Measurements from ENCODE around the gene PTN.

Gene PTN, protein sequence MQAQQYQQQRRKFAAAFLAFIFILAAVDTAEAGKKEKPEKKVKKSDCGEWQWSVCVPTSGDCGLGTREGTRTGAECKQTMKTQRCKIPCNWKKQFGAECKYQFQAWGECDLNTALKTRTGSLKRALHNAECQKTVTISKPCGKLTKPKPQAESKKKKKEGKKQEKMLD

DNA sequence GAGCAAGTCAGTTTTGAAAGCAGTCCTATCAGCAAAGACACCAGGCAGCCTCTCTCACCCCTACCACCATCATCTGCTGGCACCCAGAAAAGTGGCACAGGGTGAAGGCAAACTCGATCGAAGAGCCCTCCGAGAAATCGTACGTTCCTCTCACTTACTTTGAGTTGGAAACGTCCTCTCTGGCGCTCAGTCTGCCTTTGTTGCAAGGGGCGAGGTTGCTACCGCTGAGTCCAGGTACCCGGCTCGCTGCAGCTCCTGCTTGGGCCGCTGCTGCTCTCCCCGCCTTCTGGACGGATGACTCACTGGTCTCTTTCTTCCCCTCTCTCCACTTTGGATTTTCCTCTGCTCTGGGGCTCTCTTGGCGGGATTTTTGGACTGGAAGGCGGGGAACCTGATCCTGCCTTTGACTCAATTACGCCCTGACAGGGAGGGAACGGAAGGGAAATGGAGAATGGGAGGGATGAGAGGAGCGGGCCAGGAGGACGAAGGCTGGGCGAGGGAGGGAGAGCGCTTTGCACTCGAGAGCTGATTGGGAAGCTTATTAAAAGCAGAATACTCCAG lies at the start of gene PTN:
PTN (minus strand) TSS at position 453 of the 561 bp plus-strand sequence. CDS start 88,760 bp downstream, outside the sequence.
- peak; percentile 81 for DNase-seq (ENCODE audit: low spot score)

DNA sequence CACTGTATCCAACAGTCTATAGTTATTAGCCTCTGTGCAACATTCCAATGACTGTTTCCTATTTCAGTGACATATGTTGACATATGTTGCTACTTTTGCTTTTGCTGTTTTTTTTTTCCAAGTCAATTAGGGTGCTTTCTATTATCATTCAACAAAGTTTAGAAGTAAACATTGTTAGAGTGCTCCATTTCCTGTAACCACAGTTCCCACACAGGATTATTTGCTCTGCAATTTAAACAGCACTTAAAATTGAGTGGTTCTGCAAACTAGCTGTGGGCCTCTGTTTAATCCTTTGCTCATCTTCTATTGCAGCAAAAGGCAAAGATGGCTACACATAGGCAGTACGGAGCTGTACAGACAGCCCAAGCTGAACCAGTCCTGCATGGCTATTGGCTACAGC lies 46.5 kb upstream of the PTN start:
- DNase-seq (ENCODE audit: low spot score), result no peak

DNA sequence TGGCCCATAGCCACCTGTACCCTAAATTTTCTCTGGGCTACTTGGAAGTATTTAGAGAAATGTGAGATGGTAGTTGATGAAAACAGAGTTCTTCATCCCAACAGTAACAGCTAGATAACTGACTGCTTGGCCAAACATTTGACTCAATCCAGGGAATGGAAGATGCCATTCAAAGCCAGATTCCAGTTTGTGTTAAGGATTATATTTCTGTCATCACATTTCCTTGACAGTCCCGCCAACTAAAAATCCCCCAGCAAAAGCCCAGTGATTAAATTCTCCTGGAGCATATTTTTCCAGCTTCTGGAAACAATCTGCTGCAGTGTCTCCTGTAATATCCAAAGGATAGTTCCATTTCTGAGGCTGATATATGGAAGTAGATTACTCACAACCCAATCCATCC lies 45.4 kb upstream of the PTN start:
- no peak for DNase-seq (ENCODE audit: low spot score)

DNA sequence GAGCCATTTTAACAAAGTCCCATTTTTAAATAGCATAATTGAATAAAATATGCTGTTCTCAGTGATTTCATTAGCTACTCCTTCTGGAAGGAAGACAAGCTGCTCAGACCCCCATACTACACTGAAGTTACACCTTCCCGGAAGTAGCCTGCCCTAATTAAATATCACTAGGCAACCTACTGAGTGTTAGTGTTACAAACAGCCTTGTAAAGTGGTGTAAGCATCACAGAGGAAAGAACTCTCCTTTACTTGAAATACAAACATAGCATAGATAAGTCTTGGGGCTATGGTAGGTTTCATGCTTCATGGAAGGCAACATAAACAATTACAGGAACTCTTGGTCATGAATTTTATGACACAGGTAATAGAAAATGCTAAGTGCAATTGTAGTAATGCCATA lies 43.4 kb upstream of the PTN start:
- DNase-seq (ENCODE audit: low spot score), result no peak

DNA sequence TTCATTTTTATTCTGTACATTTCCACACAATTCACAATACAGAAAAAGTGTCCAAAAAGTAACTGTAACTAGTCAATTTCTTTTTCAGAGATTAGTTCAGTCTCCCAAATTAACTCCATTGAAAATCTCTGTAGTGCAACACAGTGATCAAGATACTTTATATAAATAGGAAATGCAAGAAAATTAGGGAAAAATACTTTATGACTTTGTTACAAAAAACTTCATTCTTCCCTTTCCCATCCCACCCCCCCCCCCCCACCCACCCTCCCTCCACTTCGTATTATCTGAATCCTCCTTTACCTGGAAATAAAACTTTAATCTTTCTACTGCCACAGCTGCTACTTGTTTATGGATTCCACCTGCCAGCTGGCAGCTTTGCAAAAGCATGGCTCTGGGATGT lies 37.5 kb upstream of the PTN start:
- DNase-seq (ENCODE audit: low spot score), result no peak

DNA sequence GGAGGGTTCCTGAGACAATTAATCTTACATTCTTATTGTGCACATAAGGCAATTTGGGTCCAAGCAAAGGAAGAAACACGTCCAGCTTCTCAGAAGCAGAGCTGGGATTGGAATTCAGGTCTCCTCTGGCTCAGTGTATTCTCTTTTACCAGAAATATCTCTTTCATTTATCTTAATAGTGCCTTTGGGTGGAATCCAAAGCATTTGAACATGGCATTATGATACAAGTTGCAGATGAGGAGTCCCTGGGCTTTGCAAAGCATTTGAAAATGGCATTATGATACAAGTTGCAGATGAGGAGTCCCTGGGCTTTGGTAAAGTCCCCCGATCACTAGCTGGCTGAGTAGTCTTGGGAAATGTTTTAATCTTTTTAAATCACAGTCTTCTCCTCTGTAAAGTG lies 30.0 kb upstream of the PTN start:
- no peak for DNase-seq (ENCODE audit: low spot score)

DNA sequence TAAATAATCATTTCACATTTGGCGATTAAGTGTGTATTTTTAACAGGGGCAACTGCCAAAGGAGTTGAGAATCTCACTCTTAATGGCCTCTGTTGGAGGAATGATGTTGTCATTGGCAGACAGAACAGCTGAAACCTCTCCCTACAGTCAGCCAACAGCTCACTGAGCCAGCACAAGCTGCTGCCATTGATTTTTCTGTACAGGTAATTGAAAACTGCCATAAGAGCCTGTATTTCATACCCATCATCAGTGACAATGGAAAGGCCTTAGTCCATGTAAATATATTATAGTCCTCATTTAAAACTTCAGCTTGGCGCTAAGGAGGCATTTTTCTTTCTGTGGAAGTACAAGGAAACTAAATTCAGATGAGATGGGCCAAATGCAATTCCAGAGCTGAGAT lies 28.1 kb upstream of the PTN start:
- DNase-seq (ENCODE audit: low spot score), result no peak

DNA sequence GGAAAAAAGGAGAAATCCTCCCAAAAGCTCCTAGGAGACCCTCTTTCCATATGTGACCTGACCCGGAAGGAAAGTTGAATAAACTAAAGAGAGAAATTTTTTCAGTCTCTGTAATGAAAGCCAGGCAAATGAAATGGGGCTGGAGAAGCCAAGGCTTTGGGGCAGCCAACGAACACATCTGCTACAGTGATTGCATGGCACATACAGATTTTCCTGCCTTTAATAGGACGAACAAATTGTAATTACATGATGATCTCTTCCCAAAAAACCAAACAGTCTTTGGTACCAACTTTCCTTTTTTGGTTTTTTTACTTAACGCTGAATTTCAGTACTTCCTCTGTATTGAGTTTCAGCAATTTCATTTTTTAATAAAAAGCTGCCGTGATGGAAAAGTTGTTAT lies 23.5 kb upstream of the PTN start:
- DNase-seq (ENCODE audit: low spot score), result no peak

DNA sequence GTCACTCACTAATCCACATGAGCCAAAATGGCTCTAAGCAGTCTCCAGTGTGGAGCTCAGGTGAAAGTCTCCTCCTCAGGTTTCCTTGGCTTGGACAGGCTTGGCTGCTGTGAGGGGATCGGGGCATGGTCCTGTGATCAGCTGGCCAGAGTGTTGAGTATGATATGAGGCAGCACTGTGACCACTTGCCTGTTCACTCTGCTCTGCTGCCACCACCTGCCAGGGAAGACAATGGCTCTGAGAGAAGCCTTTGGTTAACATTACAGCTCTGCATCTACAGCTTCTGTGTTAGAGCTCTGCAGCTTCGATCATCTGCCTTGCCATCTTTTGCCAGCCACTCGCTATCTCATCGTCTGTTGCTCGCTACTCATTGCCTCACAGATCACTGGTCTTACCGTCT lies 20.1 kb upstream of the PTN start:
- DNase-seq (ENCODE audit: low spot score), result no peak

DNA sequence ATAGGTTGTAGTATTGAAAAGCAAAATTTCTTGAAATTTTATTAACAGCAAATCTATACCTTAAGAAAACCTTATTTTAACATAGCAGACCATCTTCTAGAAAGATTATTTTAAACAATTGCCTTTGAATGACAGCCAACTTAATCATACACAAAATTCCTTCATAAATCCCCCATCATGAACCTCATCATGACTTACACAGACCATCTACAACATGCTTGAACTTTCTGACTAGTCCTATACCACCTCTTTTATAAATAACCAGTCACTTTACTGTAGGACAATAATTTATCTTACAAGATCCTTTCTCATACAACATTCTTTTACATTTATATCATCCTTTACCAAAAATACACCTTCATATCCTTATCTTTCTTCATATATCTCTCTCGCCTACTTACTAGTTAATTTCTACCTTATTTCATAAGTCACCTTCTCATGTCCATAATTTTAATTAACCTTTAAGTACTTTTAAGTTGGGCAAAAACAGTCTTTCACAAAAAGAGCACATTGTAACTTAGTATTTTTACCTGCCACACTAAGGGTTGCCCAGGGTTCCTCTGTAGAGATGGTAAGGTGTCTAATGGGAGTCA lies 16.6 kb upstream of the PTN start:
- DNase-seq (ENCODE audit: low spot score), result no peak

DNA sequence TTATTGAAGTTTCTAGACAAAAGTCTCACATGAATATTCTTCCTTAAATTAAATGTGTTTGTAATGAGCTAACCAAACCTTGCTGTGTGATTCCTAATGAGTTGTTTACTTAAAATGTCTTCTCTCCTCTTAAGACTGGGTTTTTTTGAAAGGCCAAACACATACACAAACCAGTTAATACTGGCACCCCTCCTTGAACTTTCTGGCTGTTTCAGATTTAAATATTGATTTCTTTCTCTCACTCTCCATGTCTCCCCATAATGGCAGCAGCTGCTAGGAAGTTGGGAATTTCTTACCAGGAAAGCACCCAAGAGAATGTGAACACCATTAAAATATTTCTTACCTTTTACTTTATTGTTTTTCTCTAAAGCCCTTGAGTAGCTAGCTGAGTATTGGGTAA lies 11.4 kb upstream of the PTN start:
- no peak for DNase-seq (ENCODE audit: low spot score)

DNA sequence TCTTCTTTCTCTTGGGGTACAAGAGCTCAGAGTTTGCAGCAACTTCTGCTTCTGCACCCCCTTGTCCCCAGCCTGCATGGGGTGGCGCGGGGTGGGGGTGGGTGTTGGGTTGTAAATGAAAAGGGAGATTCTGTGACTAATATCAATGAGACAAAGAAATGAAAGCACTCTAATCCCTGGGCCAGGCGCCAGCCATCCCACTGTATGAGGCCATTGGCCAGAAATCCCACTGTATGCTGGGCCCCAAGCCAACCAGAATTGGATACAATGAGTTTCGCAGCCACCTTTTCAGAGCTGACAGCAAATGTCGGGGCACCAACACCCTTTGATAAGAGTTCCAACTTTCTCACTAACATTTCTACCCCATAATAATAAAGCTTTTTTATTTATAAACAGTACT lies 10.9 kb upstream of the PTN start:
- no peak for DNase-seq (ENCODE audit: low spot score)

DNA sequence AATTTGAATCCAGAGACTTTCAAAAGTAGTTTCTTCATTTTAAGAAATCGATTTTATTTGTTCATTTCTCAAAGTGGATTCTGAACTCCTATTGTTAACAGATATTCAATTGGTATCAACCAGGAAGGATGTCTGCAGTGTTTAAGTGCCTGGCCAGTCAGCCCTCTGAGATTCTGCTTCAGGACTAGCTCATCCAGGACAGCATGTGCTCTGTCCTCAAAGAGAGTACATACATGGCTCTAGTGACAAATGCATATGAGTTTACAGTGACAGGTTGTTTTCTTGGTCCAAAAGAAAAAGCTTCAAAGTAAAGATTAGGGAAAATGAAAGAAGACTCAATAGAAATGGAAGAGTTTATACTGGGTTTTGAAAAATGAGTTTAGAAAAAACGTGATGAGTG lies 8.4 kb upstream of the PTN start:
- DNase-seq (ENCODE audit: low spot score), result no peak

DNA sequence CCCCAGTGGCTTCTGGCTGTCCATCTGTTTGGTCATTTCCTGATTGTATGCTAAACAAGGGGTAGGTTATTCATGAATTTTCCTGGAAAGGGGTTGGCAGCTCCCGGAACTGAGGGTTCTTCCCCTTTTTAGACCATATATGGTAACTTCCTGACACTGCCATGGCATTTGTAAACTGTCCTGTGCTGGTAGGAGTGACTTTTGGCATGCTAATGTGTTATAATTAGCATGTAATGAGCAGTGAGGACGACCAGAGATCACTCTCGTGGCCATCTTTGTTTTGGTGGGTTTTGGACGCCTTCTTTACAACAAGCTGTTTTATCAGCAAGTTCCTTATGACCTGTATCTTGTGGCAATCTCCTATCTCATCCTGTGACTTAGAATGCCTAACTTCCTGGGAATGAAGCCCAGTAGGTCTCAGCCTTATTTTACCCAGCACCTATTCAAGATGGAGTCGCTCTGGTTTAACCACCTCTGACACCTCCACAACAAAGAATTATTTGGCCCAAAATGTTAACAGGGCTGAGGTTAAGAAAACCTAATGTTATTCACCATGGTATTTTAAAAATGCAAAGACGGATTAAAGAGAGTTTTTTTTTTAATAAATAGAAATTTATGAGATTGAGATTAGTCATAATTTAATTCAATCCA lies 2.4 kb upstream of the PTN start:
- DNase-seq (ENCODE audit: low spot score), result no peak

DNA sequence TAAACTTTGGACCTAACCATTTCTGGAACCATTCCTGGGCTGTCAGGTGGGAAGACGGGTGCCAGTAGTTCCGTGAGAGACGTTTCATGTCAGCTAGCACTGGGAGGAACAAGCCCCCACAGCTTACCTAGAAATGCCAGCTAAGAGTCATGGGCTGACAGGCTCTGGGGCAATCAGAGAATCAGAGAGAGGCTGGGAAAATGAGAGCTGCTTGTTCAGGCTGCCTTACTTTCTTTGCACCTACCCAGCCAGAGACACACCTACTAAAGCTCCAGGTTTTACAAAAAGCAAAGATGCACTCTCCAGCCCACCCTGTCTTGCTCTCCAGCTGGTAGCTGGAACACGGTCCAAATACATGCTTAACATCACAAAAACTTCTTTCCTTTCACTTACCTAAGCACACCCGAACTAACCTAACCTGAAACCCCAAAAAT lies 688 bp downstream of the PTN start:
- no peak for DNase-seq (ENCODE audit: low spot score)

DNA sequence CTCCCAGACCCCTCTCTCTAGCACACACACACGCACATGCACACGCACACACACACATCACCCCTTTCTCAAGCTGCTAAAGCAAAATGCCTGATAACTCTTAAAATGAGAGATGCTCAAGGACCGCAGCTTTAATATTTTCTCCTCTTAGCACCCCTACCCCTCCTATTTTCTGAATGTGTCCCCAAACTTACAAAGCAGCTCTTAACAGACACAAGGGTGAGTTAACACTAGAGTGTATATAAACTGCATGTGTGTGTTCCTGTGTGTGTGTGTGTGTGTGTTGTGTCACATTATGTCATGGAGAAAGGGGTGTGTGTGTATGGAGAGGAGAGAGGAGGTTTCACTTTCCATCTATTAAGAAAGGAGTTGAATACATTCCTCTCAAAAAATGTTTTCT lies 1.3 kb downstream of the PTN start:
- no peak for DNase-seq (ENCODE audit: low spot score)

DNA sequence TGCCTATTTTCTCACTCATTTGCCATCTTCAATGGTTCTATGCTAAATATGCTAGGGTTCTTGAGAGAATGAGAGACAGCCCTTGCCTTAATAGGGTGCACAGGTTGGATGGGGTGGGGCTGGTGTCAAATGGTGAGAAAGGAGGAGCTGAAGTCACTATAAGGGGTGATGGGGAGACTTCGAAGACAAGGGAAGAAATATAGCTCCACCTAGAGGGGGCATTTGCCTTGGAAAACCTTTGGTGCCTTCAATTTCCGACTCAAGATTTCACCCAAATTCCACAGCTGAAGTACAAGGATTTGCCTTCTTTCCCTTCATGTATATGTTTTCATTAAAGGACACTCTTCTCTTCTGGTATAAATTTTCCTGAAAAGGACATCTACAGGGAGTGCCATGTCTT lies 5.6 kb downstream of the PTN start:
- DNase-seq (ENCODE audit: low spot score), result no peak

DNA sequence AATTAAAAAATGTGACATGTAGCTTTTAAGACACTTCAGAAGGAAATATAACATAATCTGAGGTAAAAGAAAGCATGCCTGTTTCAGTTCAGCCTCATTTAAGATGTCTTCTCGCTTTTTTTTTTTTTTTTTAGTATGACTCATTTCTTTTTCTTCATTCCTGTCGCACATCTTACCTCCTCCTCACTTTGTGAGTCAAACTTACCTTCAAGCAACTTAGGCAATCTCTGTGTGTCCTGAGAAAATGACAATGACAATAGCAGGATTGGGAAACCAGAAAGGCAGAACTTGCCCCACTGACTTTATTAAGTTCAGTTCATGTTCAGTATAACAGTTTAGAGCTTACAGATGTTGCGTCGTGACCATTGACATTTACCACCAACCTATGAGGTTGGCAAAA lies 7.7 kb downstream of the PTN start:
- no peak for DNase-seq (ENCODE audit: low spot score)

DNA sequence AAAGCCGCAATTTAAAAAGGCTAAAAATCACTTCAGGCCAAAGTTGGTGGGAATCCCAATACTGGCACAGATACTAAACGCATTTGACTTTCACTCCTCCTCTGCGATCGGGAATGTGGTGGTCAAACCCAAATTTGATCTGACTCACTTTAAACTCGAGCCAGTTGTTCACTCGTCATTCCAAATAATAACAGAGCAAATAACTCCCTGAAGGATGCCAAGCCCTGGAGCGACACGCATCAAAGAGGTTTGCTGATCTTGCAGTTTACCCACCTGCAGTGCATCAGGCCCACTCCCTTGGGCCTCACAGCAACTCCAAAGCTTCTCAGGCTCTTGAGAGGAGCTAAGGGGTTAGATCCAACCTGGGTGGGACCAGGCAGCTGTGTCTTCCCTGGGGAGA lies 12.2 kb downstream of the PTN start:
- no peak for DNase-seq (ENCODE audit: low spot score)

DNA sequence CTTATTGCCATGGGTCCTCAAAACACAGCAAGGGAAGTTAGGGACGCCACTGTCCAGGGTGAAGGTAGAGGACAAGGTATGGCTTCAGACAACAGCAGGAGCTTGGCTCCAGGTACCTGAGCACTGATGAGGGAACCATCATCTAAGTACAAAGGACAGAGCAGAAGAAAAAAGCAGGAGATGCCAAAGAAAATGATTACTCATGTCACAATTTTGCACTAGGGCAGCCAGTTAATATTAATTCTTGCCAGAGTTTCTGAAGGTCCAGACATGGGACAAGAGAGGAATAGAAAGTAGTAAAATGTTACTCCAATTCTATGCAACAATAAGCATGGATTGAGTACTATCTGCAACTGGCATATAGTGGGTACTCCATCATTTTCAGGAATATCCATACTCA lies 14.1 kb downstream of the PTN start:
- no peak for DNase-seq (ENCODE audit: low spot score)

DNA sequence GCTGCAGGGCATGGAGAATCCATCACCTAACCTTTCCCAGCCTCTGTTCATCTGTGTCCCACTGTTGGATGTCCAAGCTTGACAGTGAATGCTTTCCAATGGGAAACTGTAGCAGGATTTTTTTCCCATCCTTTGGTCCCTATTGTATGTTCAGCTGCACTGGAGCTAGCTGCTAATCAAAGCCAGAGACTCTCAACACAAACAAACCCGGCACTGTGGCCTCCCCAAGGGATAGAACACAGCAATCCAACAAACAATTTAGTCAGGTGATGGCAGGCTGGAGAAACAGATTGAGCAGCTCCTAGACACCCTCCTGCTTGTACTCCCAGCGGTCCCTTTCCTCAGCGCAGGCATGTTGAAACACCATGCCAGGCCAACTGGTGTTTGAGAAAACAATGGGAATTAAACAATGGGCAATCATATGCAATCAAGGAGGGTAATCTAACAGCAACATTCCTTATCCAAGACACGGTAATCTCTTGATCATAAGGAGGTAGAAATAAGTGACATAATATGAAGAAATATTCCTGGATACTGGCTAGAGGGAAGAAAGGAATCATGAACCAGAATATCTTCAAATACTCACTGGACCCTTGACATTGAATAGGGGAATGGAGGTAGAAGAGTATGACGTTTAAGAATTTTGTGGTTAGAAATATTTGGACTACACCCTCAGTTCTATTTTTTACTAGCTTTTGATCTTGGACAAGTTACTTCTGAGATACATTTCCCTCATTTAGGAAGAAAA lies 15.0 kb downstream of the PTN start:
- DNase-seq (ENCODE audit: low spot score), result no peak

DNA sequence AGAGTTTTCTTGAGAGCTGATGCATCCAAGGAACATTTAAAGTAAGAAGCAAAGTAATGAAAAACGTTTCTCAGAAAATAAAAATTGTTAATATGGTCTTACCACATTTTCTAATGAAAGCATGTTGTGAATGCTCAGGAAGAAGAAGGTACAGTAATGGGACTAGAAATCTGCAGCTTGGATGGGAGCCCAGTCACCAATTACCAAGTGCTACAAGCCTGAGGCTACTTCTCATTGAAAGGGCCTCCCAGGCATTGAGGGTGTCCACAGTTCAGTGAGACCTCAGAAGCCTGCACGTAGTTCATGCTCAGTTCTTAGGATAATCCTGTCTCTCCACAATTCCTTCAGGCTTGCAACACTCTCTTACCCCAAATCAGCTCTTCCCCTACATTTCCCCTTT lies 17.6 kb downstream of the PTN start:
- DNase-seq (ENCODE audit: low spot score), result no peak
